ENCODE data around the gene AGAP1.

Gene AGAP1

GRCh38 chr2:236112466-236112865 is 618.6 kb downstream of the AGAP1 start:
- no peak for TF ChIP-seq CTCF (conservative IDR thresholded peaks at IDR 0.05)
- no peak overlapping the region for H3K27ac ChIP-seq

GRCh38 chr2:236113425-236113824 is 619.6 kb downstream of the AGAP1 start:
- no peak overlapping the region for H3K27ac ChIP-seq
- TF ChIP-seq CTCF (conservative IDR thresholded peaks at IDR 0.05) = no peak

GRCh38 chr2:236113948-236114347 is 620.1 kb downstream of the AGAP1 start:
- TF ChIP-seq CTCF (conservative IDR thresholded peaks at IDR 0.05) = no peak

GRCh38 chr2:236114959-236115358 is 621.1 kb downstream of the AGAP1 start:
- TF ChIP-seq CTCF (conservative IDR thresholded peaks at IDR 0.05) = no peak
- no peak overlapping the region for H3K27ac ChIP-seq

More at GRCh38 chr2:236113948-236114347, 620.1 kb downstream of the AGAP1 start:
- H3K27ac ChIP-seq = no peak overlapping the region

- no peak for TF ChIP-seq CTCF (conservative IDR thresholded peaks at IDR 0.05)
- peak overlapping the region; percentile 49 for H3K27ac ChIP-seq
Observed at GRCh38 chr2:236117401-236117800, 623.6 kb downstream of the AGAP1 start.

GRCh38 chr2:236117861-236118269 is 624.0 kb downstream of the AGAP1 start:
- TF ChIP-seq CTCF (conservative IDR thresholded peaks at IDR 0.05) = no peak
- H3K27ac ChIP-seq = peak overlapping the region; percentile 49

GRCh38 chr2:236119003-236119402 is 625.2 kb downstream of the AGAP1 start:
- peak overlapping the region; percentile 49 for H3K27ac ChIP-seq

More at GRCh38 chr2:236119003-236119402, 625.2 kb downstream of the AGAP1 start:
- TF ChIP-seq CTCF (conservative IDR thresholded peaks at IDR 0.05) = no peak

Measured in VCaP (cell line).